Measurements from ENCODE around the gene ZNF496.
"Not testable (repeated sequence)": the region's sequence is repeated elsewhere in the genome, so short reads cannot be mapped to it uniquely, and the experiment has no call there.

The ZNF496 gene

DNA sequence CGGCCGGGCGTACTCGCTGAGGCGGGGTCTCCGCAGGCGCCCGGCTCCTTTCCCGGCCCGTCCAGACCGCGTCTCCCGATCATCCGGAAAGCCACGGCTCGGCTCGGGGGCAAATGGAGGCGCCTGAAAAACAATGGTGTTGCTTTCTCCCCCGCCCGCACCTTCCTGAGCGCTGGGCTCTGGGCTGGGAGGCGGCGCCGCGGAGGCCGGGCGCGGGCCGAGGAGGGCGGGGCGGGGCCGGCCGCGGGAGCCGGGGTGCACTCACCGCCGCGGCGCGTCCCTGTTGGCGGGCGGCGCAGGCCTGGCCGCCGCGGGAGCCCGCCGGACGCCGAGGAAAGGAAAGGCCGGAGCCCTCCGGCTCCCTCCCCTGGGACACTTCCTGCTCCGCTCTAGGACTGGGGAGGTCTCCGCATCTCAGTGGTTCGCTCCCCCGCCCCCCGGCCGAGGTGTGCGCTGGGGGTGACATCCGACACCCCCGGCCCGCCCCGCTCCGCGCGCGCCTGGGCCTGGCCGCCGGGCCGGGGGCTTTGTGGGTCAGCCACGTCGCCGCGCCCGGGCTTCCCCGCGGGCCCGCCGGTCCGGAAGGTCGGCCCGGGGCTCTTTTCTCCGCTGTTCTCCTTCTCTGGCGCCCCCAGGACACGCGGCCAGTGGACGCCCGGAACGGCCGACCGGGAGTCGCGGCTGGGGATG lies at the start of gene ZNF496:
ZNF496 (minus strand) TSS at position 343 of the 690 bp plus-strand sequence. CDS start 2,289 bp downstream, outside the sequence.
- no peak for FAIRE-seq

DNA sequence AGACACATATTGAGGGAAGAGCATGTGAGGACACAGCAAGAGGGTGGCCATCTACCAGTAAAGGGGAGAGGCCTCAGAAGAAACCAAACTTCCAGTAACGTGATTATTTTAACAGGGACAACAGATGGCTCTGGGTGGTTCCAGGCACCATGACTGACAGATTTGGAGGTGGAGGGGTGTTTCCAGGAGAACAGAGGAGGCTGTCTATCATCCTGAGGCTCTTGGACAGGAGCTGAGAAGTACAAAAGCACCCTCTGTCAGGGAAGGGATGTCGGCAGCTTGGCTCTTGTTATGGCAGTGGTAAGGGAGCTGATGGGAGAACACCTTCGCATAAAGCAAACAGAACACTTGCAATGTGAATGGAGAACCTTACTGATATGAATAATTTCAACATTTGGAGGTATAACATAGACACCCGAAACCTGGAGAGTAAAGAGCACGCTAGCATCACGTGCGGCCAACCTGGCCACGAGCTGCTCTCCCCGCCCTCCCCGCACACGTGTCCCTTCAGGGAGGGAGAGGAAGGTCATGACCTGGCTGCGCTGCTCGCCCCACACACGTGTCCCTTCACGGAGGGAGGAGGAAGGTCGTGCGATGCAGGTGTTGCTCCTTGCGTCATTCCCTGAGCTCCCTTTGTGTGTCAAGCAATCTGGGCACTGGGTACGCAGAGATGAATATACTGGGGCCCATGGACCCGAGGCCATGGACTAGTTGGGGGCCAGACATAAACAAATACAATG lies 46.8 kb upstream of the ZNF496 start:
- no peak for FAIRE-seq

DNA sequence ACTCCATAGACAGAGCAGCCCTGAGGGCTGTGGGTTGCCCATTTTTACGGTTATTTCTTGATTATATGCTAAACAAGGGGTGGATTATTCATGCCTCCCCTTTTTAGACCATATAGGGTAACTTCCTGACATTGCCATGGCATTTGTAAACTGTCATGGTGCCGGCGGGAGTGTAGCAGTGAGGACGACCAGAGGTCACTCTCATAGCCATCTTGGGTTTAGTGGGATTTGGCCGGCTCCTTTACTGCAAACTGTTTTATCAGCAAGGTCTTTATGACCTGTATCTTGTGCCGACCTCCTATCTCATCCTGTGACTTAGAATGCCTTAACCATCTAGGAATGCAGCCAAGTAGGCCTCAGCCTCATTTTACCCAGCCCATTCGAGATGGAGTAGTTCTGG lies 46.0 kb upstream of the ZNF496 start:
- FAIRE-seq, result not testable (repeated sequence)

DNA sequence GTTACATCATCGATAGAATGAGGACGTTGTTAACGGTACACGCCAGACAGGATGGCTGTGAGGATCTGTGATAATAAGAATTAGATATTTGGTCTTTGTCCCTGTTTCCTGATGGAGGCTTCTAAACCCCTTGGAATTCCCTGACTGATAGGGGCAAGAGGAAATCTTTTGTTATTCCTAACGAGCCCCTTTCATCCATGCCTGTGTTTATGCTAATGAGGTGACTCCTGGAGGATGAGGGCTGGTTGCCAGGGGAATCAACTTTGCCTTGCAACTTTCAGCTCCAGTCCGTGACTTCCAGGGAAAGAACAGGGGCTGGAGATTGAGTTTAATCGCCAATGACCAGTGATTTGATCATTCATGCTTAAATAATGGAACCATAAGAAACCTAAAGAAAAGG lies 45.0 kb upstream of the ZNF496 start:
- no peak for FAIRE-seq

DNA sequence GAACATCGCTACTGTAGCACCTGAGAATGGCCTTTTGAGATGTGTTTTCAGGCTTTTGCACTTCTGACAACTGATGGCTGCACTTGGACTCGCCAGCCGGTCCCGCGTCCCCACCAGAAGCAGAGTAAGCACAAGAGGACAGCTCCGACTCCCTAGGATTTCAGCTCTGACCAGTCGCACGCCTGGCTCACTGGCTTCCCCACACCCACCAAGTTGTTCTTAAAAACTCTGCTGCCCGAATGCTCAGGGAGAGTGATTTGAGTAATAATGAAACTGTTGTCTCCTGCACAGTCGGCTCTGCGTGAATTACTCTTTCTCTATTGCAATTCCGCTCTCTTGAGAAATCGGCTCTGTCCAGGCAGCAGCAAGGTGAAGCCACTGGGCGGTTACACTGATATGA lies 44.1 kb upstream of the ZNF496 start:
- FAIRE-seq, result no peak

DNA sequence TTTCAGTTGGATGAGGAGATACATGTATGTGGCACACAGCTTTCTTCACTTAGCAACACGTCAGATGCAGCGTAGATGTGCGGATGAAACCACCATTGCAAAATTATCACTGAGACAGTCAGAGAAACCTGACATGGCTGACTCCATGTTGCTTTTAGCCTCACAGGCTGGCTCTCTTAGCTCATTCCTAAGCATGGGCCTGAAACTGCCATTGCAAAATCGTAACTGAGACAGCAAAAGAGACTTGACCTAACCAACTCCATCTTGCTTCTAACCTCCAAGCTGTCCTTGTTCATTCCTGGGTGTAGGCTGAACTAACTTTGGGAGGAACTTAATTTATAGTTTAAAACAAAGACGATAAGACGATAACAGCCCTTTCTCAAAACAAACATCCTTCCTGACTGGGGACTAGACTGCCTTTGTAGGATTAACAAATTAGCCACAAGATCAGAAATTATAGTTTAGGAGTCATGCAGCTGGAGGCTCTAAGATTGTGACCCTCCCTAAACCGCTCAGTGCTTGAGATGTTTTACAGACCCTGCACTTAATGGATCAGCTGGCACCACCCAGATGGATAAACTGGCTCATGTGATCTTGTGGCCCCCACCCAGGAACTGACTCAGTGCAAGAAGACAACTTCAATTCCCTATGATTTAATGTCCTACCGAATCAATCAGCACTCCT lies 43.1 kb upstream of the ZNF496 start:
- FAIRE-seq, result not testable (repeated sequence)

DNA sequence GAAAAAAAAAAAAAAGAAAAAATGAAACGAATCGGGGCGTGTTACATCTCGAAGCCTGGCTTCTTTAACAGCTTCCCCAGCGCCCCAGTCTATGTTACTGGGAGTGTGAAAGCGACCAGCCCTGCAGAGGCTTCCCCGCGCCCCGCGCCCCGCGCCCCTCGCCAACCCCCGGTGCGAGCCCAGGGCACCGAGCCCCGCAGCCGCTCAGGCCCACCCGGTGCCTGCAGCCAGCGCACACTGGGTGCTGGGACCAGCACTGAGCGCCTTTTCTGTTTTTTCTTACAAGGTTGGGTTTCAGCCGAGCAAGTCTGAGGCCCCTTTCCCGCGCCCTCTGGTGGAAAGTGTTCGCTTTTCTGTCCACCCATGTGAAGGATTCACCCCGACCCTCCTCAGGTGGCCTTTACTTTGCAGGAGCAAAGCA lies 42.1 kb upstream of the ZNF496 start:
- FAIRE-seq, result no peak

DNA sequence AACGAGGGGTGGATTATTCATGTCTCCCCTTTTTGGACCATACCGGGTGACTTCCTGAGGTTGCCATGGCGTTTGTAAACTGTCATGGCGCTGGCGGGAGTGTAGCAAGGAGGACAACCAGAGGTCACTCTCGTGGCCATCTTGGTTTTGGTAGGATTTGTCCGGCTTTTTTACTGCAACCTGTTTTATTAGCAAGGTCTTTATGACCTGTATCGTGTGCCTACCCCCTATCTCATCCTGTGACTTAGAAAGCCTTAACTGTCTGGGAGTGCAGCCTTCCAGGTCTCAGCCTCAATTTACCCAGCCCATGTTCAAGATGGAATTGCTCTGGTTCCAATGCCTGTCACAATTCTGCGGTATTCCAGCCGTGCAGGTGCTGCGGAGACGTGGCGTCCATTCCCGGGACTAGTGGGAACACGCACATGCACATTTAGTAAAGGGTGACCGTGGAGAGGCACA lies 40.2 kb upstream of the ZNF496 start:
- no peak for FAIRE-seq

DNA sequence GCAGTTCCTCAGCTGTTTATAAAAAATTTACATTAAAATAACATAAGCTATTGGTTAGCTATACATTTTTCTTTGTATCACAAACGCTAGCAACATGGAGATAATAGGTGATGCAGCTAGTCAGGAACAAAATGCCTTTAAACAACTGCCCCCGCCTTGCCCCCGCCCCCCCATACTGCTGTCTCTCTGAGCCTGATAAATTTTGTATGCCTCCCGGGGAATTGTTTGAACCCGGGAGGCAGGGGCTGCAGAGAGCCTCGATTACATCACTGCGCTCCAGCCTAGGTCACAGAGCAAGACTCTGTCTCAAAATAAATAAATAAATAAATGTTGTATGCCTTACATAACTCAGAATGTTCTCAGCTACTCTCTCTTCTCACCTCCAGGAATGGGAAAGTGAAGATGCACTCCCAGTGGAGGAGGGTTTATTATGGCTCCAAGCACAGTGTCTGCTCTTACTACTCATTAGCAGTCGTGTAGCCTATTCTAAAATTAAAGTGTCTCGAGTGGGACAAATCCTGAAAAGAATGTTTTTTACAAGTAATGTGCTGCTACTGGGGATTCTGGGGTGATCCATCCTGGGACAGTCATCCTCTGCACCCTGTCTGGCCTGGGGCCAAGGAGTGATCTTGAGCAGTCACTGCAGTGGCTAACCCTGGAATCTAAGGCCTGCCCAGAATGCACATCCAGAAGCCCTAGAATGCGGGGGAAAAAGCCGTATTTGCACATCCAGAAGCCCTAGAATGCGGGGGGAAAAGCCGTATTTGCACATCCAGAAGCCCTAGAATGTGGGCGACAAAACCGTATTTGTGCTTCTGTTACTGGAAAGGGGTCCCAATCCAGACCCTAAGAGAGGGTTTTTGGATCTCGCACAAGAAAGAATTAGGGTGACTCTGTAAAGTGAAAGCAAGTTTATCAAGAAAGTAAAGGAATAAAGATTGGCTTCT lies 39.4 kb upstream of the ZNF496 start:
- FAIRE-seq, result no peak

DNA sequence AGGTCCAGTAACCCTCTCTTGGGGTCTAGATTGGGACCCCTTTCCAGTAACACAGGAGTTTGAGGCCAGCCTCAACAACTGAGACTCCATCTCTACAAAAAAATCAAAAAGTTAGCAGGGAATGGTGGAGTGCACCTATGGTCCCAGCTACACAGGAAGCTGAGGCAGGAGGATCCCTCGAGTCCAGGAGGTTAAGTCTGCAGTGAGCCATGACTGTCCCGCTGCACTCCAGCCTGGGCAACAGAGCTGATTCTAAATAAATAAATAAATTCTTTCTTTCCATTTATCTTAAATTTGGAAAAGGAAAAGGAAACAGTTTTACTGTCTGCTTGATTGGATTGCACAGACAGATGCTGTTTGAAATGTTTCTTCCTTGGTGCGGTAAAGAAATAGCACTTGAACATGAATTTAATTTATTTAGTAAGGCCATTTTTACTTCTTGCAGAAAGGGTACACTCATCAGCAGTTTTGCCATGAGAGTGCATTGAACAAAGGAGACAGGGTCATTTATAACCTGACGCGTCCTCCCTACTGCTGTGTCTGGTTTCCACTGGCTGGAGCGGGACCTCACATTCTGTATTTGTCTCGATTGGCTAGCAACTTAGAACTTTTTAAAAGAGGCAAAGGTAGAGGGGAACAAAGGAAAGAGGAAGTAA lies 37.0 kb upstream of the ZNF496 start:
- no peak for FAIRE-seq

DNA sequence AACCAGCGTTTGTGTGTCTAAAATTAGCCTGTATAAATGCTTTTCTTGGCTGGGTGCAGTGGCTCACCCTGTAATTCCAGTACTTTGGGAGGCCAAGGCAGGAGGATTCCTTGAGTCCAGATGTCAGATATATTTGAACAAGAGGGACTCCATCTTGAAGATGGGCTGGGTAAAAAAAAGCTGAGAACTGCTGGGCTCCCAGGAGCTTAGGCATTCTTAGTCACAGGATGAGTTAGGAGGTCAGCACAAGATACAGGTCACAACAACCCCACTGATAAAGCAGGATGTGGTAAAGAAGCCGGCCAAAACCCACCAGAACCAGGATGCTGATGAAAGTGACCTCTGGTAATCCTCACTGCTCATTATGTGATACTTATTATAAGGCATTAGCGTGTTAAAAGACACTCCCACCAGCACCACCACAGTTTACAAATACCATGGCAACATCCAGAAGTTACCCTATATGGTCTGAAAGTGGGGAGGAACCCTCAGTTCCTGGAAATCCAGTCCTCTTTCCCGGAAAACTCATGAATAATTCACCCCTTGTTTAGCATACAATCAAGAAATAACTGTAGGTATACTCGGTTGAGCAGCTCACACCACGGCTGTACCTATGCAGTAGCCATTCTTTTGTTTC lies 36.2 kb upstream of the ZNF496 start:
- no peak for FAIRE-seq

DNA sequence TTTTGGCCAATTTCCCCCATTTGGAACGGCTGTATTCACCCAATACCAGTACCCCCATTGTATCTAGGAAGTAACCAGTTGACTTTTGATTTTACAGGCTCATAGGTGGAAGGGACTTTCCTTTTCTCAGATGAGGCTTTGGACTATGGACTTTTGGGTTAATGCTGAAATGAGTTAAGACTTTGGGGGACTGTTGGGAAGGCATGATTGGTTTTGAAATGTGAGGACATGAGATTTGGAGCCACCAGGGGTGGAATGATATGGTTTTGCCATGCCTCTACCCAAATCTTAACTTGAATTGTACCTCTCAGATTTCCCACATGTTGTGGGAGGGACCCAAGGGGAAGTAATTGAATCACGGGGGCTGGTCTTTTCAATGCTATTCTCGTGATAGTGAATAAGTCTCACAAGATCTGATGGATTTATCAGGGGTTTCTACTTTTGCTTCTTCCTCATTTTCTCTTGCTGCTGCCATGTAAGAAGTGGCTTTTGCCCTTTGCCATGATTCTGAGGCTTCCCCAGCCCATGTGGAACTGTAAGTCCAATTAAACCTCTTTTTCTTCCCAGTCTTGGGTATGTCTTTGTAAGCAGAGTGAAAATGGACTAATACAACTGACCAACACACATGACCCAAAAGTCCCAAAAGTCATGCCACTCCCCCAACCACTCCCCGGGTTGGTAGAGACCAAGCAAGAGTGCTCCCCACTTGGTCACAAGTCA lies 35.4 kb upstream of the ZNF496 start:
- FAIRE-seq, result no peak

DNA sequence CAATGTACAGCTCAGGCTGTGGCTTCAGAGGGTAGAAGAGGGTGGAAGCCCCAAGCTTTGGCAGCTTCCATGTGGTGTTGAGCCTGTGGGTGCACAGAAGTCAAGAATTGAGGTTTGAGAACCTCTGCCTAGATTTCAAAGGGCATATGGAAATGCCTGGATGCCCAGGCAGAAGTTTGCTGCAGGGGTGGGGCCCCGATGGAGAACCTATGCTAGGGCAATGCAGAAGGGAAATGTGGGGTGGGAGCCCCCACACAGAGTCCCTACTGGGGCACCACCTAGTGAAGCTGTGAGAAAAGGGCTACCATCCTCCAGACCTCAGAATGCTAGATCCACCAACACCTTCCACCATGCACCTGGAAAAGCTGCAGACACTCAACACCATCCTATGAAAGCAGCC lies 34.7 kb upstream of the ZNF496 start:
- not testable (repeated sequence) for FAIRE-seq

DNA sequence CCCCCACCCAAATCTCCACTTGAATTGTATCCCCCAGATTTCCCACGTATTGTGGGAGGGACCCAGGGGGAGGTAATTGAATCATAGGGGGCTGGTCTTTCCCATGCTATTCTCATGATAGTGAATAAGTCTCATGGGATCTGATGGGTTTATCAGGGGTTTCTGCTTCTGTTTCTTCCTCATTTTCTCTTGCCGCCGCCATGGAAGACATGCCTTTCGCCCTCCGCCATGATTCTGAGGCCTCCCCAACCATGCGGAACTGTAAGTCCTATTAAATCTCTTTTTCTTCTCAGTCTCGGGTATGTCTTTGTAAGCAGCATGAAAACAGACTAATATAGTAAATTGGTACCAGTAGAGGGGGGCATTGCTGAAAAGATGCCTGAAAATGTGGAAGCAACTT lies 33.4 kb upstream of the ZNF496 start:
- no peak for FAIRE-seq

DNA sequence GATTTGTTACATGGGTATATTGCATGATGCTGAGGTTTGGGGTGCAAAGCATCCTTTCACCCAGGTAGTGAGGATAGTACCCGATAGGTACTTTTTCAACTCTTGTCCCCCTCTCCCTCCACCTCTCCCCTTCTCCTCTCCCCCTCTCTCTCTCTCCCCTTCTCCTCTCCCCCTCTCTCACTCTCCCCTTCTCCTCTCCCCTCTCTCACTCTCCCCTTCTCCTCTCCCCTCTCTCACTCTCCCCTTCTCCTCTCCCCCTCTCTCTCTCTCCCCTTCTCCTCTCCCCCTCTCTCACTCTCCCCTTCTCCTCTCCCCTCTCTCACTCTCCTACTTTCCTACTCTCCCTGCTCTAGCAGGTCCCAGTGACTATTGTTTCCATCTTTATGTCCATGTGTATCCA lies 31.3 kb upstream of the ZNF496 start:
- not testable (repeated sequence) for FAIRE-seq

DNA sequence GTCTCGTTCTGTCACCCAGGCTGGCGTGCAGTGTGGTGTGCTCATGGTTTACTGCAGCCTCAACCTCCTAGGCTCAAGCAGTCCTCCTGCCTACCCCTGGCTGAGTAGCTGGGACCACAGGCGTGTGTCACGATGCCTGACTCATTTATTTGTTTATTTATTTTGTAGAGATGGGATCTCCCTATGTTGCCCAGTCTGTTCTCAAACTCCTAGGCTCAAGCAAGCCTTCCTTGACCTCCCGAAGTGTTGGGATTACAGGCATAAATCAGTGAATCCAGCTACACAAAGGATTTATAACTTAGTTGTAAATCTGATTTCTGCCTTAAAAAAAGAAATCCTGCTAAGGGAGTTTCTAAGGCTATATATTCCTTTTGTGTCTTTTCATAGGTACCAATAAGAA lies 30.5 kb upstream of the ZNF496 start:
- FAIRE-seq, result no peak

DNA sequence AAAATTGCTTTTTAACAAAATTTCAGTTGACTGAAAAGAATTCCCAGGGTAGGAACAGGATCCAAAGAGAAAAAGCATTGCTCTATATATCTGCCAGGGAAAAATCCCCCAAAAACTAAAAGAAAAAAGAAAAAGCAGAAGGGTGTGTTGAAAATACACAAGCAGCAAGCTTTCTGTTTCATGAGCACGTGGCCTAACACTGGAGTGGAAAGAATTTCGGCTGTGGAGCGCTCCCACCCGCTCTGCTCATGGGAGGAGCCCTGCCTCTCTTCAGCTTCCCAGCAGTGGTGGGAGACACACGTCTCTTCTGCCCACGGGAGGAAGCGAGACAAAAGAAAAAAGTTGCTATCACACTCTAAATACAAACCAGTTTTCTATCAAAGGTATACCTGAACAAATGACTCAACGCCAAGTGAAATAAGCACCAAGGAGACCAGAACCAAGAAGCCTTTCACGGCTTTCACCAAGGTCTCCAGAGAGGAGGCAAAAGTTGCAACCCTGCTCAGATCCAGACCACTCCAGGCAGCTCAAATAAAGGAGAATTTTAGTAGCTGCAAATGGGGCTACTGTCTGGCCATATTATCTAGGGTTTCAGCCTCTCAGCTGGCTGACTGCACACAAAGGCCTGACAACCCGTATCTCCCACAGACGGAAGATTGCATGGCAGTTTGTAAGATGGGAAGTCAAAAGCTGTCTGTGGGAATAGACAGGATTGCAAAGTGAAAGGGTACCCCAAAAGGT lies 29.5 kb upstream of the ZNF496 start:
- FAIRE-seq, result no peak

DNA sequence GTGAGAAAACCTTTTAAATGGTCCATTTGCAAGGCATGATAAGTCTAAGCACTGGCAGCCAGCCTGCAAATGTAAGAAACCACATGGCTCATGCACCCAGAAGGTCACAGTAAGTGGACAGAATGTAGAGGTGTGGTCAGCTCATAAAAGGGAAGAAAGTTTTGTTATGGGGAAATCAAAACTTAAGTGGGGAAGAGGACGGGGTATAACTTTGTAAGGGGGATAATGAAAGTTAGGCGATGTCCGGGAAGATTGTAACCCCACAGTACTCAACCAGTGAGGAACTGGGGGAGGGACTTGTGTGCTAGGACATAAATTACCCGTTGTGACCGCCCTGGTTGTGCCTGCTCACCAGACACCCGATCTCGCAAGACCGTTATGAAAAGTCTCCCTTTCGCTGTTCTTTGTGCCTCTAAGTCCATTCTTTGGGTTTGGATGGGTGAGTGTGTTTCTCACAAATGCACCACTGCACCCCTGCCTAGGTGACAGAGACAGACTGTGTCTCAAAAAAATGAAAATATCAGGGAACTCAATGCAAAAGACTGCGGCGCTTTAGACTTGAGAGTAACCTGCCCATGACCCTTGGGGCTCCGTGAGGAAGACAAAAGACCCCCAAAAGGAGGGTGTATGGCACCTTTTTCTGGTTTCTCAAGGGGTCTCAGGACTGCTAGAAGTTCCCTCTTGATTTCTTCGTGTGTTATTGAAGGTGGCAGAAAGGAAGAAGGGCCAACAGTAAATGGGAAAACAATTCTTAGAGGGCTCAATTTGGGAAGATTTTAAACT lies 28.6 kb upstream of the ZNF496 start:
- no peak for FAIRE-seq

DNA sequence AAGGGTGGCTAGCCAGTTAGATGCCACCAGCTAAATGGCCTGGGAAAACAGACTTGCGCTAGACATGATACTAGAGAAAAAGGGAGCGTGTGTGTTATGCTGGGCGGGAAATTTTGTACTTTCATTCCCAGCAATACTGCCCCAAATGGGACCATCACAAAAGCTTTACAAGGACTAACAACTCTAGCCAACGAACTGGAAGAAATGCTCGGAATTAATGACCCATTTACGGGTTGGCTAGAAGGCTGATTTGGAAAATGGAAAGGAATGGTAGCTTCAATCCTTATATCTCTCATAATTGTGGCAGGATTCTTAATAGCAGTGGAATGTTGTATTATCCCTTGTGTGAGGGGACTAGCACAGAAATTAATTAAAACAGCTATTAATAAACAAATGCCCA lies 27.9 kb upstream of the ZNF496 start:
- FAIRE-seq, result no peak

All from islet of Langerhans (tissue), 1 donor.